Measurements from ENCODE around the gene RARRES1. TPM values are rescaled to one million over a fixed set of nuclear protein-coding genes. Genes with fewer than 3 reads are reported as not detected.

The RARRES1 gene
- total RNA-seq, 2 experiments from 2014 or later = not detected

DNA sequence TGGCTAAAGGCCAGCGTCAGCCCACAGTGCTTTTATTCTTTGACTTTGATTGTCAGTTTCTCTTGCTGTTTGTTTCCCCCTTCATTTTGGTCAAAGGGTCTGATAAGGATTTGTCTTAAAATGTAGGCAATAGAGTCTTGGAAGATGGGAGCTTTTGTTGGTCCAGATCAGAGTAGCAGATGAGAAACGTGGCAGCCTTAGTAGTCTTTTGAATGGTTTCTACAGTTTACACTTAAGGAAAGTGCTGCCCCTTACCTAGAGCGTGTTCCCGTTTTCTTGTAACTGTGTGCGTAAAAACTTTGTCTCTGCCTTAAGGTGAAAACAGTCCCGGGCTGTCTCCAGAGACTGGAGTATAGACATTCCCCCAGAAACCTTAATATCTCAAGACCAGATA lies 60.4 kb downstream of the RARRES1 start:
- ChIA-PET POLR2A (interaction anchor here (0.7 to 3.0 kb wide), 5 partner anchors 11 to 56 kb away, joined by 3 to 13 read pairs (median 5); partner anchors contain the start of gene GFM1), CTCF (interaction anchor here (1.0 to 1.9 kb wide), 5 partner anchors 12 to 131 kb away, joined by 3 to 13 read pairs (median 3); partner anchors contain the start of gene GFM1)
- ATAC-seq (ENCODE audit: poor library complexity) (no peak), DNase-seq (peak in 1 of 14 experiments; percentile 17)
- Histone ChIP-seq H3K4me3 (ENCODE audit: low read length) (peak overlapping the region; percentile 74), H3K36me3 (ENCODE audit: insufficient read depth, low read length) (peaks cover 31% of the 10 kb centered on the region), H3K9me3 (ENCODE audit: control insufficient read depth in 1 of 2, insufficient read depth in 1 of 2, low read length in 2 of 2) (no peaks in the 10 kb centered on the region), H3K27me3 (ENCODE audit: control insufficient read depth in 1 of 2, insufficient read depth in 2 of 2, low read length in 2 of 2) (no peaks in the 10 kb centered on the region), H3K4me1 (ENCODE audit: insufficient read depth, low read length) (peaks cover 19% of the 10 kb centered on the region), H3K27ac (ENCODE audit: low read depth in 1 of 2, low read length in 2 of 2) (peak overlapping the region; percentile 41 to 49)
- no peaks in the 10 kb centered on the region for H3K9me3 Mint-ChIP-seq
- peaks cover 32% of the 10 kb centered on the region for H3K4me1 Mint-ChIP-seq (ENCODE audit: low read depth)
- H3K4me3 Mint-ChIP-seq = peak overlapping the region; percentile 94
- H3K27me3 Mint-ChIP-seq = no peaks in the 10 kb centered on the region
- TF ChIP-seq, protein P1, sequence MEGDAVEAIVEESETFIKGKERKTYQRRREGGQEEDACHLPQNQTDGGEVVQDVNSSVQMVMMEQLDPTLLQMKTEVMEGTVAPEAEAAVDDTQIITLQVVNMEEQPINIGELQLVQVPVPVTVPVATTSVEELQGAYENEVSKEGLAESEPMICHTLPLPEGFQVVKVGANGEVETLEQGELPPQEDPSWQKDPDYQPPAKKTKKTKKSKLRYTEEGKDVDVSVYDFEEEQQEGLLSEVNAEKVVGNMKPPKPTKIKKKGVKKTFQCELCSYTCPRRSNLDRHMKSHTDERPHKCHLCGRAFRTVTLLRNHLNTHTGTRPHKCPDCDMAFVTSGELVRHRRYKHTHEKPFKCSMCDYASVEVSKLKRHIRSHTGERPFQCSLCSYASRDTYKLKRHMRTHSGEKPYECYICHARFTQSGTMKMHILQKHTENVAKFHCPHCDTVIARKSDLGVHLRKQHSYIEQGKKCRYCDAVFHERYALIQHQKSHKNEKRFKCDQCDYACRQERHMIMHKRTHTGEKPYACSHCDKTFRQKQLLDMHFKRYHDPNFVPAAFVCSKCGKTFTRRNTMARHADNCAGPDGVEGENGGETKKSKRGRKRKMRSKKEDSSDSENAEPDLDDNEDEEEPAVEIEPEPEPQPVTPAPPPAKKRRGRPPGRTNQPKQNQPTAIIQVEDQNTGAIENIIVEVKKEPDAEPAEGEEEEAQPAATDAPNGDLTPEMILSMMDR (IDR thresholded peaks at IDR 0.05) = no peak
- peak overlapping the region; percentile 85 for H3K27ac Mint-ChIP-seq
- intact Hi-C loops (cut with DNase I, micrococcal nuclease) = loop anchor here in 1 of 2 experiments (10.0 kb wide), 1 partner anchor 1893 kb away; the partner anchor contains the start of gene KPNA4
- H3K36me3 Mint-ChIP-seq (ENCODE audit: low read depth) = peaks cover 43% of the 10 kb centered on the region

DNA sequence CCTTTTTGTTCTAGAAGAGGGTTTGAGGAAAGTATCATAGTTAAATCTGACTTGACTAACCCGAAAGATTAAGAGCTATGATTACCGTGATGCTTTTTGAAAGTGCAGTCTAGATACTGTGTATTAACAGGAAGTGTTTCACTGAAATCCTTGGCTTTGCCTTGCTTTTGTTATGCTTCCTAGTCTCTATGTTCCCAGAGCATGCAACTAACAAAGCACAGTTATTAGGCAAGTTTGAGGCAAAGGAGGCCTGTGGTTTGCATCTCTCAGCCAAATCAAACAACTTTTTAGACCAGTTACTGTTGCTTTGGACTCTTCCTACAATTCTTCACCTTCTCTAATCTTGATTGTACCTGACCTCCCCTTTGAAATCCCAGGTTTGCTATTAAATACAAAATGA lies 63.8 kb downstream of the RARRES1 start:
- Histone ChIP-seq H3K4me1 (ENCODE audit: insufficient read depth, low read length) (peaks cover 19% of the 10 kb centered on the region), H3K27me3 (ENCODE audit: control insufficient read depth in 1 of 2, insufficient read depth in 2 of 2, low read length in 2 of 2) (no peaks in the 10 kb centered on the region), H3K36me3 (ENCODE audit: insufficient read depth, low read length) (peaks cover 61% of the 10 kb centered on the region), H3K9me3 (ENCODE audit: control insufficient read depth in 1 of 2, insufficient read depth in 1 of 2, low read length in 2 of 2) (no peaks in the 10 kb centered on the region), H3K4me3 (ENCODE audit: low read length) (no peak overlapping the region), H3K27ac (ENCODE audit: low read depth in 1 of 2, low read length in 2 of 2) (no peak overlapping the region)
- Mint-ChIP-seq H3K27ac (no peak overlapping the region), H3K4me3 (no peak overlapping the region), H3K9me3 (no peaks in the 10 kb centered on the region), H3K36me3 (ENCODE audit: low read depth) (peaks cover 74% of the 10 kb centered on the region), H3K27me3 (no peaks in the 10 kb centered on the region), H3K4me1 (ENCODE audit: low read depth) (peaks cover 38% of the 10 kb centered on the region)
- DNase-seq (no peak), ATAC-seq (ENCODE audit: poor library complexity) (no peak)
- intact Hi-C loops (cut with DNase I, micrococcal nuclease) = loop anchor here in 1 of 2 experiments (2.0 kb wide), 1 partner anchor 20 kb away; no protein-coding TSS in a partner anchor
- TF ChIP-seq, protein P1 (IDR thresholded peaks at IDR 0.05) = no peak
- ChIA-PET CTCF (interaction anchor here (1.9 kb wide), 1 partner anchor 24 kb away, joined by 7 read pairs; the partner anchor contains the start of gene GFM1), POLR2A (no interaction called here)

DNA sequence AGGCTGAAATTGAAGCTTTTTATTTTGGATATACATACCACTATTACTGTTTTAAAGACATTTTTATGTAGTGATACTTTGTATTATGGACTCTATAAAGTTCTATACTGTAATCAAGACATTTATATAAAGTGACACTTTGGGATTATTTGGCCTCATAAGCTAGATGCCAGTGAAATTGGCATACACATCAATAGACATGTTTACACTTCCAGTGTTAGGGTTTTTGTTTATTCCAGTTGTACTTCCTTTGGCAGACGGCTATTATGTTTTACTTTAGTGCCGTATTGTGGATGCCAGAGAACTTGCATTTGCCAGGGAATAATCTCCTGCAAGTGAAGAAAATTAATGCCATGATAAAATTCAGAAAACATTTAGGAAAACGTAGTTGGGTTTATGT lies 65.8 kb downstream of the RARRES1 start:
- Histone ChIP-seq H3K27me3 (ENCODE audit: control insufficient read depth in 1 of 2, insufficient read depth in 2 of 2, low read length in 2 of 2) (no peaks in the 10 kb centered on the region), H3K9me3 (ENCODE audit: control insufficient read depth in 1 of 2, insufficient read depth in 1 of 2, low read length in 2 of 2) (no peaks in the 10 kb centered on the region), H3K4me1 (ENCODE audit: insufficient read depth, low read length) (peaks cover 3% of the 10 kb centered on the region), H3K4me3 (ENCODE audit: low read length) (no peak overlapping the region), H3K27ac (ENCODE audit: low read depth in 1 of 2, low read length in 2 of 2) (no peak overlapping the region), H3K36me3 (ENCODE audit: insufficient read depth, low read length) (peaks cover 82% of the 10 kb centered on the region)
- ChIA-PET POLR2A (no interaction called here), CTCF (no interaction called here)
- DNase-seq = no peak
- intact Hi-C loops (cut with DNase I, micrococcal nuclease) = no loop called here
- H3K27ac Mint-ChIP-seq = no peak overlapping the region
- H3K4me3 Mint-ChIP-seq = no peak overlapping the region
- peaks cover 83% of the 10 kb centered on the region for H3K36me3 Mint-ChIP-seq (ENCODE audit: low read depth)
- no peaks in the 10 kb centered on the region for H3K27me3 Mint-ChIP-seq
- TF ChIP-seq, protein P1 (IDR thresholded peaks at IDR 0.05) = no peak
- no peaks in the 10 kb centered on the region for H3K9me3 Mint-ChIP-seq
- peaks cover 23% of the 10 kb centered on the region for H3K4me1 Mint-ChIP-seq (ENCODE audit: low read depth)
- no peak for ATAC-seq (ENCODE audit: poor library complexity)
